Measurements from ENCODE around the gene FAM50A. TPM values are rescaled to one million over a fixed set of nuclear protein-coding genes. Genes with fewer than 3 reads are reported as not detected.

FAM50A gene
- total RNA-seq, 4 donors from 2014 or later, result 39.9 to 76.3 (median 47.4) TPM

GRCh38 chrX:154473683-154474082, 29.7 kb downstream of the FAM50A start:
- Histone ChIP-seq H3K4me1 (no peaks in the 10 kb centered on the region), H3K27ac (no peak overlapping the region), H3K9me3 (no peaks in the 10 kb centered on the region), H3K4me3 (replicated peaks in 1 of 3) (no peak overlapping the region), H3K36me3 (no peaks in the 10 kb centered on the region), H3K27me3 (no peaks in the 10 kb centered on the region)
- WGBS, 2 donors, result 77 to 97% methylated on average over 3 to 4 of the region's 7 CpGs
- TF ChIP-seq POLR2A (IDR thresholded peaks at IDR 0.05) (no peak), CTCF (IDR thresholded peaks at IDR 0.05) (no peak)
- intact Hi-C loops (cut with DNase I), result no loop called here
- DNase-seq, result no peak

GRCh38 chrX:154476821-154477220, 32.9 kb downstream of the FAM50A start:
- H3K9me3 ChIP-seq, result no peaks in the 10 kb centered on the region
- TF ChIP-seq CTCF (IDR thresholded peaks at IDR 0.05), result no peak
- DNase-seq, result peak; percentile 18
- intact Hi-C loops (cut with DNase I), result no loop called here
- no peaks in the 10 kb centered on the region for H3K27me3 ChIP-seq
- H3K4me3 ChIP-seq (replicated peaks in 1 of 3), result no peak overlapping the region
- no peaks in the 10 kb centered on the region for H3K36me3 ChIP-seq
- WGBS, 2 donors, result 60 to 78% methylated on average over 5 to 8 of the region's 8 CpGs
- H3K27ac ChIP-seq, result no peak overlapping the region
- no peaks in the 10 kb centered on the region for H3K4me1 ChIP-seq

GRCh38 chrX:154477891-154478477, 34.0 kb downstream of the FAM50A start:
- no peaks in the 10 kb centered on the region for H3K27me3 ChIP-seq
- peak overlapping the region in 1 of 3 donors; percentile 26 for H3K4me3 ChIP-seq (replicated peaks in 1 of 3)
- WGBS, 2 donors, result 79 to 90% methylated on average over 12 to 13 of the region's 24 CpGs
- no peaks in the 10 kb centered on the region for H3K9me3 ChIP-seq
- intact Hi-C loops (cut with DNase I), result no loop called here
- H3K27ac ChIP-seq, result no peak overlapping the region
- DNase-seq, result no peak
- no peaks in the 10 kb centered on the region for H3K4me1 ChIP-seq
- H3K36me3 ChIP-seq, result no peaks in the 10 kb centered on the region
- TF ChIP-seq POLR2A (IDR thresholded peaks at IDR 0.05) (no peak), CTCF (IDR thresholded peaks at IDR 0.05) (no peak)

- no peaks in the 10 kb centered on the region for H3K27me3 ChIP-seq
- DNase-seq, result peak; percentile 88 to 90
- TF ChIP-seq CTCF (IDR thresholded peaks at IDR 0.05) (no peak), POLR2A (IDR thresholded peaks at IDR 0.05) (peak in 1 of 2 donors; percentile 51)
- no peaks in the 10 kb centered on the region for H3K36me3 ChIP-seq
- intact Hi-C loops (cut with DNase I), result no loop called here
- H3K27ac ChIP-seq, result peak within 1 kb of the TSS; percentile 57 to 82 (median 64)
- peak within 1 kb of the TSS in 1 of 3 donors; percentile 26 for H3K4me3 ChIP-seq (replicated peaks in 1 of 3)
- no peaks in the 10 kb centered on the region for H3K9me3 ChIP-seq
- 38 to 44% methylated on average over 4 to 9 of the region's 85 CpGs for WGBS, 2 donors
- no peaks in the 10 kb centered on the region for H3K4me1 ChIP-seq
Observed at GRCh38 chrX:154478728-154479622, 35.0 kb downstream of the FAM50A start, which contains the start of gene LAGE3. Gene LAGE3 (minus strand): TSS chrX:154479281. CDS start chrX:154478915, 366 bp downstream.

GRCh38 chrX:154481195-154481594, 37.3 kb downstream of the FAM50A start:
- Histone ChIP-seq H3K27me3 (no peaks in the 10 kb centered on the region), H3K36me3 (no peaks in the 10 kb centered on the region), H3K4me3 (replicated peaks in 1 of 3) (no peak overlapping the region), H3K9me3 (no peaks in the 10 kb centered on the region), H3K4me1 (peaks cover 0 to 13% of the 10 kb centered on the region in 2 donors), H3K27ac (no peak overlapping the region)
- intact Hi-C loops (cut with DNase I), result no loop called here
- no peak for DNase-seq
- TF ChIP-seq POLR2A (IDR thresholded peaks at IDR 0.05), result no peak
- no peak for TF ChIP-seq CTCF (IDR thresholded peaks at IDR 0.05)
- 81 to 89% methylated on average over 5 of the region's 5 CpGs for whole genome bisulfite sequencing, 2 donors
